GM23338 (cell line): ENCODE measurements around the gene EDEM2. TPM values are rescaled to one million over a fixed set of nuclear protein-coding genes. Genes with fewer than 3 reads are reported as not detected.

Experiments used
- ATAC-seq: fragments of 200-7000 bp; cut with Tn5 transposase; 3 replicates; pipeline ENCODE4 v1.9.1; 2020
- DNase-seq: peaks from one replicate; pipeline ENCODE4 v3.0.0-alpha.2; 2015; ENCODE audit warnings: low spot score
- H2AFZ ChIP-seq: fragments of 200-600 bp; sonication (generic); 2 replicates; pipeline ENCODE4 v1.8.0; 2016; ENCODE audit warnings: antibody characterized with exemption, mild to moderate bottlenecking, moderate library complexity
- H3F3A ChIP-seq: fragments of 200-600 bp; sonication (generic); replicated peaks from 2 replicates; pipeline ENCODE4 v1.8.0; 2017; ENCODE audit warnings: antibody characterized with exemption, mixed run types, low read depth
- H3K27ac ChIP-seq: fragments of 200-600 bp; sonication (generic); 2 replicates; pipeline ENCODE4 v1.6.1; 2016; ENCODE audit warnings: low read depth
- H3K27me3 ChIP-seq: fragments of 200-600 bp; sonication (generic); 2 replicates; pipeline ENCODE4 v1.8.0; 2016; ENCODE audit warnings: mild to moderate bottlenecking, mixed run types, moderate library complexity; ENCODE audit not compliant: insufficient read depth
- H3K36me3 ChIP-seq: fragments of 200-600 bp; sonication (generic); 2 replicates; pipeline ENCODE4 v1.8.0; 2016; ENCODE audit warnings: mild to moderate bottlenecking; ENCODE audit not compliant: insufficient read depth
- H3K4me1 ChIP-seq: fragments of 200-600 bp; sonication (generic); 2 replicates; pipeline ENCODE4 v1.8.0; 2016; ENCODE audit warnings: mild to moderate bottlenecking, moderate library complexity; ENCODE audit not compliant: insufficient read depth
- H3K4me2 ChIP-seq: fragments of 200-600 bp; sonication (generic); 2 replicates; pipeline ENCODE4 v1.7.1; 2017; ENCODE audit warnings: mixed run types
- H3K4me3 ChIP-seq: fragments of 200-600 bp; sonication (generic); 2 replicates; pipeline ENCODE4 v1.6.1; 2016; ENCODE audit warnings: mixed run types
- H3K79me2 ChIP-seq: fragments of 200-600 bp; sonication (generic); replicated peaks from 2 replicates; pipeline ENCODE4 v1.8.0; 2017; ENCODE audit warnings: mild to moderate bottlenecking; ENCODE audit not compliant: insufficient read depth
- H3K9me2 ChIP-seq: fragments of 200-600 bp; sonication (generic); 2 replicates; pipeline ENCODE4 v1.8.0; 2017; ENCODE audit not compliant: insufficient read depth
- H4K20me1 ChIP-seq: fragments of 200-600 bp; sonication (generic); replicated peaks from 2 replicates; pipeline ENCODE4 v1.8.0; 2017; ENCODE audit warnings: mild to moderate bottlenecking; ENCODE audit not compliant: insufficient read depth
- H3K27ac Mint-ChIP-seq: 2 replicates; pipeline ENCODE4 v1.8.0; 2020; ENCODE audit warnings: inconsistent platforms, mild to moderate bottlenecking, moderate library complexity, mixed read lengths
- H3K27me3 Mint-ChIP-seq: 3 replicates; pipeline ENCODE4 v1.8.0; 2022; ENCODE audit warnings: low read depth, mild to moderate bottlenecking, moderate library complexity, mixed read lengths, inconsistent platforms; ENCODE audit not compliant: insufficient read depth, poor library complexity
- H3K36me3 Mint-ChIP-seq: 3 replicates; pipeline ENCODE4 v1.8.0; 2021; ENCODE audit warnings: low read depth, mild to moderate bottlenecking, inconsistent platforms, moderate library complexity, mixed read lengths
- H3K4me1 Mint-ChIP-seq: 3 replicates; pipeline ENCODE4 v1.8.0; 2020; ENCODE audit warnings: mild to moderate bottlenecking, inconsistent platforms, mixed read lengths
- H3K4me3 Mint-ChIP-seq: 3 replicates; pipeline ENCODE4 v1.8.0; 2021; ENCODE audit warnings: moderate library complexity, mild to moderate bottlenecking, inconsistent platforms, mixed read lengths
- H3K9me3 Mint-ChIP-seq: 3 replicates; pipeline ENCODE4 v1.8.0; 2020; ENCODE audit warnings: moderate library complexity, mild to moderate bottlenecking, inconsistent platforms, mixed read lengths
- EZH2 ChIP-seq: fragments of 200-600 bp; sonication (generic); IDR thresholded peaks from one replicate; pipeline ENCODE4 v1.8.0; 2017; ENCODE audit warnings: antibody characterized with exemption, mild to moderate bottlenecking, low read depth; ENCODE audit not compliant: unreplicated experiment
- EZH2phosphoT487 ChIP-seq: fragments of 200-600 bp; sonication (generic); IDR thresholded peaks from one replicate; pipeline ENCODE4 v1.8.1; 2018; ENCODE audit warnings: antibody characterized with exemption; ENCODE audit not compliant: unreplicated experiment
- REST ChIP-seq: IDR thresholded peaks from one replicate; pipeline ENCODE4 v1.6.1; 2018; ENCODE audit warnings: antibody characterized with exemption; ENCODE audit not compliant: unreplicated experiment
- STAT1 ChIP-seq: IDR thresholded peaks from one replicate; pipeline ENCODE4 v1.6.1; 2016; ENCODE audit warnings: antibody characterized with exemption; ENCODE audit not compliant: unreplicated experiment
- ZNF114 ChIP-seq: fragments of 250-450 bp; sonication (Bioruptor Pico); IDR thresholded peaks from 2 replicates; pipeline ENCODE4 v1.5.0; 2020; ENCODE audit warnings: mild to moderate bottlenecking, moderate library complexity
- ZNF462 ChIP-seq: fragments of 250-450 bp; sonication (Bioruptor Pico); IDR thresholded peaks from 2 replicates; pipeline ENCODE4 v1.5.0; 2020; ENCODE audit warnings: mild to moderate bottlenecking, moderate library complexity
- polyA plus RNA-seq: library from polyadenylated mRNA; unstranded; fragments of >200 nt; fragmentation: Nextera tagmentation; extraction: Ambion mirVana; gene quantifications from 2 replicates; pipeline ENCODE4 v1.2.1, GENCODE V29; 2016
- total RNA-seq: library from RNA; depleted of rRNA; stranded (reverse); fragments of >200 nt; shearing (Covaris generic); gene quantifications from 2 replicates; pipeline ENCODE4 v1.2.3, GENCODE V29; 2014

EDEM2 gene
- total and polyA plus RNA-seq, 2 experiments from 2014 or later = 13.9 to 25.3 TPM

- TF ChIP-seq ZNF462 (CRISPR knock-in tag) (no peak), ZNF114 (no peak), STAT1 (no peak), EZH2phosphoT487 (no peak)
Measured at GRCh38 chr20:35180266-35180665, 33.1 kb upstream of the EDEM2 start (continued).

- Histone ChIP-seq H2AFZ (no peak overlapping the region), H3K36me3 (no peaks in the 10 kb centered on the region), H3F3A (no peaks in the 10 kb centered on the region), H3K79me2 (no peaks in the 10 kb centered on the region), H3K9me2 (0 out of 2 replicates have a peak, but pooled peaks cover 3% of the 10 kb centered on the region), H3K4me1 (no peaks in the 10 kb centered on the region; the same call in 1 of the 2 replicates), H3K27ac (no peak overlapping the region), H3K4me2 (no peak overlapping the region), H3K4me3 (no peak overlapping the region), H4K20me1 (no peaks in the 10 kb centered on the region), H3K27me3 (no peaks in the 10 kb centered on the region)
- DNase-seq (no peak), ATAC-seq (no peak)
- Mint-ChIP-seq H3K4me1 (peaks cover 6% of the 10 kb centered on the region), H3K9me3 (no peaks in the 10 kb centered on the region), H3K27ac (no peak overlapping the region), H3K4me3 (no peak overlapping the region), H3K36me3 (peaks cover 16% of the 10 kb centered on the region; the same call in 2 of the 3 replicates), H3K27me3 (peaks cover 5% of the 10 kb centered on the region)
- TF ChIP-seq EZH2 (no peak), EZH2phosphoT487 (no peak), STAT1 (no peak), ZNF114 (no peak), REST (no peak)
Measured at GRCh38 chr20:35179292-35180212, 32.4 kb upstream of the EDEM2 start.
